Caco-2 (cell line): ENCODE measurements around the gene BTAF1. TPM values are rescaled to one million over a fixed set of nuclear protein-coding genes. Genes with fewer than 3 reads are reported as not detected.
A peak's percentile ranks its signal among the peaks of the same experiment; 100 is the strongest.

Experiments used
- BruUV-seq: library from RNA; stranded (reverse); fragments of 400-500 nt; replicated peaks from 2 replicates; lab custom pipeline; 2021; lab: Mats Ljungman, UMichigan
- CTCF ChIA-PET: fragments of 300-600 bp; sonication (Branson Sonifier 250); formaldehyde crosslinking; loops from one replicate; lab custom pipeline; 2022; ENCODE audit warnings: antibody characterized with exemption; lab: Charles Lee
- POLR2A ChIA-PET: fragments of 300-600 bp; sonication (Branson Sonifier 250); formaldehyde crosslinking; loops from one replicate; lab custom pipeline; 2022; ENCODE audit warnings: antibody characterized with exemption; lab: Charles Lee
- DNase-seq, 2 experiments: peaks; one replicate each; pipeline versions ENCODE4 v3.0.0 to v3.0.0-alpha.2; 2020 to 2022
- H3K27me3 ChIP-seq: replicated peaks from 2 replicates; pipeline ENCODE4 v1.6.0; 2011; ENCODE audit warnings: low read length; ENCODE audit not compliant: control insufficient read depth, insufficient read depth
- H3K36me3 ChIP-seq: 2 replicates; pipeline ENCODE4 v1.5.1; 2011; ENCODE audit warnings: low read length; ENCODE audit not compliant: control insufficient read depth, insufficient read depth
- H3K4me1 ChIP-seq: fragments of 250-450 bp; sonication (Bioruptor Pico); 2 replicates; pipeline ENCODE4 v1.5.1; 2020; ENCODE audit warnings: mild to moderate bottlenecking
- H3K4me3 ChIP-seq: 2 replicates; pipeline ENCODE4 v1.5.1; 2011; ENCODE audit warnings: low read depth, mild to moderate bottlenecking, control low read depth, low read length
- H3K9me3 ChIP-seq: fragments of 250-450 bp; sonication (Bioruptor Pico); 2 replicates; pipeline ENCODE4 v1.5.1; 2020; ENCODE audit warnings: mild to moderate bottlenecking, moderate library complexity
- H3K27ac Mint-ChIP-seq: one replicate; pipeline ENCODE4 v1.8.0; 2022; ENCODE audit warnings: mixed read lengths; ENCODE audit not compliant: unreplicated experiment
- H3K27me3 Mint-ChIP-seq: one replicate; pipeline ENCODE4 v1.8.0; 2022; ENCODE audit warnings: mixed read lengths; ENCODE audit not compliant: insufficient read depth, unreplicated experiment
- H3K36me3 Mint-ChIP-seq: one replicate; pipeline ENCODE4 v1.8.0; 2022; ENCODE audit warnings: mild to moderate bottlenecking, mixed read lengths; ENCODE audit not compliant: insufficient read depth, unreplicated experiment
- H3K4me1 Mint-ChIP-seq: one replicate; pipeline ENCODE4 v1.8.0; 2022; ENCODE audit warnings: low read depth, mixed read lengths; ENCODE audit not compliant: unreplicated experiment
- H3K4me3 Mint-ChIP-seq: one replicate; pipeline ENCODE4 v1.8.0; 2022; ENCODE audit warnings: mild to moderate bottlenecking, moderate library complexity, mixed read lengths; ENCODE audit not compliant: unreplicated experiment
- H3K9me3 Mint-ChIP-seq: one replicate; pipeline ENCODE4 v1.8.0; 2022; ENCODE audit warnings: mixed read lengths; ENCODE audit not compliant: unreplicated experiment
- intact Hi-C: fragments of 100-400 bp; cut with micrococcal nuclease; formaldehyde crosslinking; loops from one replicate; pipeline ENCODE4 v1.10.0; 2022; ENCODE audit not compliant: unreplicated experiment
- total RNA-seq: library from RNA; stranded (reverse); gene quantifications from 2 replicates; pipeline ENCODE4 v1.2.3, GENCODE V29; 2022
- TF ChIP-seq, protein P1 (sequence below), 2 experiments: fragments of 200-600 bp in 1 of 2; IDR thresholded peaks; 1 replicate in 1 of 2; 2 replicates in 1 of 2; pipeline versions ENCODE4 v1.5.1 to v1.8.0; 2011 to 2022; ENCODE audit warnings: antibody characterized with exemption in 1 of 2, control low read depth in 1 of 2, inconsistent platforms in 1 of 2, low read depth in 1 of 2, low read length in 1 of 2, mild to moderate bottlenecking in 1 of 2, moderate library complexity in 1 of 2; ENCODE audit not compliant: insufficient read depth in 1 of 2, severe bottlenecking in 1 of 2, unreplicated experiment in 1 of 2

BTAF1 gene
- total RNA-seq, 1 experiment from 2014 or later = 49.7 TPM

DNA sequence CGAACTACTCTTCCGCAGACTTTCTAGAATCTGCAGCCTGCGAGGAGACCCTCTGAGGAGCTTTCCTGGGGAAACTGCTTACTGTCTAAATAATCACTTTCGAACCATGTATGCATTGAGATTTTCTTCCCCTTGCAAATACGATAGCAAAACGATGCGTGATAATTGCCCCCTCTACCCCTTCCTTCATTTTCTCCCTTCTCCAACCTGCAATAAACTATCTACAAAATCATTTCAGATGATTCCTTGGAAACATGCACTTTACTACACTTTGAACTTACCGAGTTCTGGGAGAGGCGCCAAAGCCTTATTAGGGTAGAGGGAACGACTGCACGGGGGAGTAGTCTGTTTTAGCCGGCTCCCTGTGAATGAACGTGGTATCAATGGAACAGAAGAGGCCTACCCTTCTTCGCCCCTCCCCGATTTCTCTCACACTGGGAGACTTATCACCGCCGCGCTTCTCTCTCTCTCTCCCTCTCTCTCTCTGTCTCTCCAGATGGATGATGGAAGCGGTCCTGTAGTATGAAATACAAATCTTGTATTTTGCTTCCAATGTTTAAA, 14.4 kb upstream of the BTAF1 start, which contains the start of gene FGFBP3:
Gene FGFBP3, minus strand, starts transcription at position 370 of the 561 bp plus-strand sequence. CDS start 517 bp downstream, outside the sequence.
- H3K27ac Mint-ChIP-seq = peak within 1 kb of the TSS; percentile 82
- no TSS peak for BruUV-seq
- peaks cover 12% of the 10 kb centered on the region for H3K36me3 Mint-ChIP-seq
- H3K27me3 Mint-ChIP-seq = peaks cover 2% of the 10 kb centered on the region
- intact Hi-C loops = loop anchor here (1.0 to 2.0 kb wide), 4 partner anchors 14 to 151 kb away; partner anchors contain the start of gene BTAF1
- H3K4me3 Mint-ChIP-seq = peak within 1 kb of the TSS; percentile 85
- Histone ChIP-seq H3K36me3 (no peaks in the 10 kb centered on the region), H3K4me1 (peaks cover 5% of the 10 kb centered on the region; the same call in 1 of the 2 replicates), H3K9me3 (no peaks in the 10 kb centered on the region), H3K4me3 (peak within 1 kb of the TSS; percentile 91), H3K27me3 (no peaks in the 10 kb centered on the region)
- peak; percentile 51 to 55 for DNase-seq
- TF ChIP-seq, protein P1, sequence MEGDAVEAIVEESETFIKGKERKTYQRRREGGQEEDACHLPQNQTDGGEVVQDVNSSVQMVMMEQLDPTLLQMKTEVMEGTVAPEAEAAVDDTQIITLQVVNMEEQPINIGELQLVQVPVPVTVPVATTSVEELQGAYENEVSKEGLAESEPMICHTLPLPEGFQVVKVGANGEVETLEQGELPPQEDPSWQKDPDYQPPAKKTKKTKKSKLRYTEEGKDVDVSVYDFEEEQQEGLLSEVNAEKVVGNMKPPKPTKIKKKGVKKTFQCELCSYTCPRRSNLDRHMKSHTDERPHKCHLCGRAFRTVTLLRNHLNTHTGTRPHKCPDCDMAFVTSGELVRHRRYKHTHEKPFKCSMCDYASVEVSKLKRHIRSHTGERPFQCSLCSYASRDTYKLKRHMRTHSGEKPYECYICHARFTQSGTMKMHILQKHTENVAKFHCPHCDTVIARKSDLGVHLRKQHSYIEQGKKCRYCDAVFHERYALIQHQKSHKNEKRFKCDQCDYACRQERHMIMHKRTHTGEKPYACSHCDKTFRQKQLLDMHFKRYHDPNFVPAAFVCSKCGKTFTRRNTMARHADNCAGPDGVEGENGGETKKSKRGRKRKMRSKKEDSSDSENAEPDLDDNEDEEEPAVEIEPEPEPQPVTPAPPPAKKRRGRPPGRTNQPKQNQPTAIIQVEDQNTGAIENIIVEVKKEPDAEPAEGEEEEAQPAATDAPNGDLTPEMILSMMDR (IDR thresholded peaks at IDR 0.05; ENCODE audit: insufficient read depth in 1 of 2, low read depth in 1 of 2, low read length in 1 of 2, severe bottlenecking in 1 of 2, unreplicated experiment in 1 of 2) = no peak
- no peaks in the 10 kb centered on the region for H3K9me3 Mint-ChIP-seq
- H3K4me1 Mint-ChIP-seq = peaks cover 12% of the 10 kb centered on the region
- POLR2A ChIA-PET = interaction anchor here (1.4 kb wide), 1 partner anchor 16 kb away, joined by 7 read pairs; no protein-coding TSS in a partner anchor
- CTCF ChIA-PET = interaction anchor here (1.1 to 1.9 kb wide), 2 partner anchors 52 to 150 kb away, joined by 3 to 8 read pairs; no protein-coding TSS in a partner anchor

DNA sequence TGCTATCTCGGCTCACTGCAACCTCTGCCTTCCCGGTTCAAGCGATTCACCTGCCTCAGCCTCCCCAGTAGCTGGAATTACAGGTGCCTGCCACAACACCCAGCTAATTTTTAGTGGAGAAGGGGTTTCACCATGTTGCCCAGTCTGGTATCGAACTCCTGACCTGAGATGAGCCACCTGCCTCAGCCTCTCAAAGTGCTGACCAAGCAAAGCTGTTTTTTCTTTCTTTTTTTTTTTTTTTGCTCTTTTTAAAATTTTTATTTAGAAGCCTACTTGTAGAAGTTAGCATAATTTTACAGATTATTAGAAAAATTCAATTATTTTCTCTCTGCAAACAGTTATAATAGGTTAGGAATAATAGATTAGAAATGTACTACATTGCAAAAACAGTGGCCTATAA, 13.1 kb upstream of the BTAF1 start:
- H3K4me3 Mint-ChIP-seq = no peak overlapping the region

DNA sequence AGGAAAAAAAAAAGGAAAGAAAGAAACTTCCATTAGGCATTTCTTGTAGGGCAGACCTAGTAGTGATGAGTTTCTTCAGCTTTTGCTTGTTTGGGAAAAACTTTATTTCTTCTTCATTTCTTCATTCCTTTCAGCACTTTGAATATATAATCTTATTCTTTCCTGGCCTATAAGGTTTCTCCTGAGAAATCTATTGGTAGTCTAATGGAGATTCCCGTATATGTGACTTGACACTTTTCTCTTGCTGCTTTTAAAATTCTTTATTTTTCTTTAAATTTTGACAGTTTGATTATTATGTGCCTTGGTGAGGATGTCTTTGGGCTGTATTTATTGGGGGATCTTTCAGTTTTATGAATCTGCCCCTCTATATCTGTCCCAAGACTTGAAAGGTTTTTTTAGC, 3.9 kb upstream of the BTAF1 start:
- Histone ChIP-seq H3K9me3 (no peaks in the 10 kb centered on the region), H3K4me1 (peaks cover 10% of the 10 kb centered on the region; the same call in 1 of the 2 replicates), H3K27me3 (no peaks in the 10 kb centered on the region), H3K4me3 (no peak overlapping the region), H3K36me3 (no peaks in the 10 kb centered on the region)
- H3K4me1 Mint-ChIP-seq = peaks cover 14% of the 10 kb centered on the region
- H3K27ac Mint-ChIP-seq = no peak overlapping the region
- ChIA-PET POLR2A (no interaction called here), CTCF (no interaction called here)
- no peak overlapping the region for H3K4me3 Mint-ChIP-seq
- H3K27me3 Mint-ChIP-seq = peaks cover 15% of the 10 kb centered on the region
- TF ChIP-seq, protein P1 (IDR thresholded peaks at IDR 0.05; ENCODE audit: insufficient read depth in 1 of 2, low read depth in 1 of 2, low read length in 1 of 2, severe bottlenecking in 1 of 2, unreplicated experiment in 1 of 2) = no peak
- intact Hi-C loops = no loop called here
- peaks cover 16% of the 10 kb centered on the region for H3K9me3 Mint-ChIP-seq
- no TSS peak for BruUV-seq
- no peak for DNase-seq
- peaks cover 14% of the 10 kb centered on the region for H3K36me3 Mint-ChIP-seq

More for the DNA sequence above, 13.1 kb upstream of the BTAF1 start:
- H3K4me1 Mint-ChIP-seq = peaks cover 12% of the 10 kb centered on the region
- H3K27ac Mint-ChIP-seq = no peak overlapping the region
- peaks cover 7% of the 10 kb centered on the region for H3K36me3 Mint-ChIP-seq
- no TSS peak for BruUV-seq
- H3K27me3 Mint-ChIP-seq = peaks cover 2% of the 10 kb centered on the region
- TF ChIP-seq, protein P1 (IDR thresholded peaks at IDR 0.05; ENCODE audit: insufficient read depth in 1 of 2, low read depth in 1 of 2, low read length in 1 of 2, severe bottlenecking in 1 of 2, unreplicated experiment in 1 of 2) = no peak
- Histone ChIP-seq H3K4me1 (peaks cover 5% of the 10 kb centered on the region; the same call in 1 of the 2 replicates), H3K27me3 (no peaks in the 10 kb centered on the region), H3K4me3 (no peak overlapping the region), H3K9me3 (no peaks in the 10 kb centered on the region), H3K36me3 (no peaks in the 10 kb centered on the region)
- DNase-seq = no peak
- intact Hi-C loops = loop anchor here (5.0 kb wide), 1 partner anchor 418 kb away; no protein-coding TSS in a partner anchor
- no peaks in the 10 kb centered on the region for H3K9me3 Mint-ChIP-seq
- ChIA-PET POLR2A (no interaction called here), CTCF (interaction anchor here (1.3 kb wide), 1 partner anchor 23 kb away, joined by 3 read pairs; no protein-coding TSS in a partner anchor)
